SK-N-SH (cell line): ENCODE measurements around the gene KRT6A. TPM values are rescaled to one million over a fixed set of nuclear protein-coding genes. Genes with fewer than 3 reads are reported as not detected.

Source experiments
- CTCF ChIA-PET: fragments of 300-600, 350-600 bp; formaldehyde crosslinking; extraction: SDS; loops from one replicate; lab custom pipeline; 2021; lab: Yijun Ruan, JAX
- POLR2A ChIA-PET: fragments of 350-600 bp; sonication (Branson Sonifier 250); formaldehyde crosslinking; extraction: SDS; loops from one replicate; lab custom pipeline; 2020; ENCODE audit warnings: antibody characterized with exemption, inconsistent platforms; lab: Yijun Ruan, JAX
- DNase-seq: peaks from one replicate; pipeline ENCODE4 v3.0.0; 2012
- H2AFZ ChIP-seq: fragments of 200-600 bp; sonication (generic); 2 replicates; pipeline ENCODE4 v1.8.1; 2016; ENCODE audit warnings: antibody characterized with exemption, mild to moderate bottlenecking, low read depth
- H3F3A ChIP-seq: fragments of 200-600 bp; sonication (generic); replicated peaks from 2 replicates; pipeline ENCODE3; 2016; ENCODE audit warnings: antibody characterized with exemption, mild to moderate bottlenecking; ENCODE audit not compliant: insufficient read depth
- H3K27ac ChIP-seq, 2 experiments: fragments of 200-500 bp in 1 of 2; fragments of 200-600 bp in 1 of 2; sonication (Bioruptor generic) in 1 of 2; sonication (generic), shearing (Covaris generic) in 1 of 2; 2 replicates each; pipeline versions ENCODE4 v1.5.1 to v1.6.1; 2014 to 2016; ENCODE audit warnings: low read depth in 2 of 2, inconsistent platforms in 1 of 2, low read length in 1 of 2, mild to moderate bottlenecking in 1 of 2, mixed read lengths in 1 of 2
- H3K27me3 ChIP-seq: fragments of 200-600 bp; sonication (generic), shearing (Covaris generic); 2 replicates; pipeline ENCODE4 v1.6.1; 2016; ENCODE audit warnings: mixed run types; ENCODE audit not compliant: insufficient read depth
- H3K36me3 ChIP-seq, 2 experiments: fragments of 200-500 bp in 1 of 2; fragments of 200-600 bp in 1 of 2; sonication (Bioruptor generic) in 1 of 2; sonication (generic) in 1 of 2; replicated peaks in 1 of 2; 2 replicates each; pipeline versions ENCODE3 to v1.5.1; 2014 to 2016; ENCODE audit warnings: low read length in 1 of 2, mild to moderate bottlenecking in 1 of 2; ENCODE audit not compliant: insufficient read depth in 2 of 2, control insufficient read depth in 1 of 2
- H3K4me1 ChIP-seq, 2 experiments: fragments of 200-500 bp in 1 of 2; fragments of 200-600 bp in 1 of 2; sonication (Bioruptor generic) in 1 of 2; sonication (generic), shearing (Covaris generic) in 1 of 2; 2 replicates each; pipeline versions ENCODE4 v1.5.1 to v1.6.1; 2014 to 2016; ENCODE audit warnings: low read depth in 1 of 2, low read length in 1 of 2, mixed run types in 1 of 2; ENCODE audit not compliant: insufficient read depth in 2 of 2, control insufficient read depth in 1 of 2
- H3K4me2 ChIP-seq: fragments of 200-600 bp; sonication (generic), shearing (Covaris generic); 2 replicates; pipeline ENCODE4 v1.6.1; 2017; ENCODE audit warnings: mixed run types
- H3K4me3 ChIP-seq, 2 experiments: fragments of 200-500 bp in 1 of 2; fragments of 200-600 bp in 1 of 2; sonication (Bioruptor generic) in 1 of 2; sonication (generic), shearing (Covaris generic) in 1 of 2; 2 replicates each; pipeline versions ENCODE4 v1.5.1 to v1.8.1; 2014 to 2016; ENCODE audit warnings: low read depth in 2 of 2, inconsistent platforms in 1 of 2, low read length in 1 of 2, mild to moderate bottlenecking in 1 of 2, mixed read lengths in 1 of 2, moderate library complexity in 1 of 2
- H3K79me2 ChIP-seq: fragments of 200-600 bp; sonication (generic); 2 replicates; pipeline ENCODE4 v1.8.1; 2017; ENCODE audit warnings: mild to moderate bottlenecking; ENCODE audit not compliant: insufficient read depth
- H3K9ac ChIP-seq: fragments of 200-600 bp; sonication (generic); 2 replicates; pipeline ENCODE4 v1.6.1; 2017; ENCODE audit warnings: mixed run types
- H3K9me2 ChIP-seq: fragments of 200-600 bp; sonication (generic); 2 replicates; pipeline ENCODE4 v1.6.1; 2017; ENCODE audit warnings: mixed run types
- H3K9me3 ChIP-seq: fragments of 200-600 bp; sonication (generic); 2 replicates; pipeline ENCODE4 v1.6.1; 2017; ENCODE audit warnings: mixed run types, mild to moderate bottlenecking, moderate library complexity
- H4K20me1 ChIP-seq: fragments of 200-600 bp; sonication (generic); 2 replicates; pipeline ENCODE4 v1.6.1; 2017; ENCODE audit warnings: mild to moderate bottlenecking, mixed run types; ENCODE audit not compliant: insufficient read depth
- CHD2 ChIP-seq: fragments of 150-350 bp; IDR thresholded peaks from 2 replicates; pipeline ENCODE4 v1.6.1; 2018; ENCODE audit warnings: low read length; ENCODE audit not compliant: partially characterized antibody
- CTCF ChIP-seq: fragments of 200-600 bp; sonication (generic); IDR thresholded peaks from 2 replicates; pipeline ENCODE4 v1.6.1; 2017; ENCODE audit warnings: antibody characterized with exemption, mild to moderate bottlenecking, moderate library complexity
- EZH2phosphoT487 ChIP-seq: fragments of 200-600 bp; sonication (generic); IDR thresholded peaks from 2 replicates; pipeline ENCODE4 v1.6.1; 2017; ENCODE audit warnings: low read depth, mixed run types, mild to moderate bottlenecking, antibody characterized with exemption, moderate library complexity, borderline replicate concordance
- FOXJ3 ChIP-seq: sonication (generic); formaldehyde crosslinking; IDR thresholded peaks from 2 replicates; pipeline ENCODE4 v1.5.1; 2020; ENCODE audit warnings: mild to moderate bottlenecking, missing genetic modification reagents
- FOXM1 ChIP-seq: IDR thresholded peaks from 2 replicates; pipeline ENCODE4 v1.4.0; 2012; ENCODE audit warnings: low read depth, mild to moderate bottlenecking
- JUND ChIP-seq: IDR thresholded peaks from 2 replicates; pipeline ENCODE4 v1.4.0; 2012
- MXI1 ChIP-seq: IDR thresholded peaks from 2 replicates; pipeline ENCODE4 v1.6.1; 2012; ENCODE audit warnings: mild to moderate bottlenecking, low read depth, low read length, improper control_type of control experiment
- NRF1 ChIP-seq: IDR thresholded peaks from 2 replicates; pipeline ENCODE4 v1.6.1; 2012; ENCODE audit warnings: low read depth, mild to moderate bottlenecking, low read length
- SIN3A ChIP-seq: IDR thresholded peaks from 2 replicates; pipeline ENCODE4 v1.6.1; 2012; ENCODE audit warnings: low read depth, mild to moderate bottlenecking, low read length, moderate library complexity, borderline replicate concordance
- SMC3 ChIP-seq: IDR thresholded peaks from 2 replicates; pipeline ENCODE4 v1.6.1; 2012; ENCODE audit warnings: low read depth, low read length, improper control_type of control experiment
- TAF1 ChIP-seq: IDR thresholded peaks from 2 replicates; pipeline ENCODE4 v1.6.1; 2012; ENCODE audit warnings: low read depth, mild to moderate bottlenecking, low read length, moderate library complexity, borderline replicate concordance
- TEAD4 ChIP-seq: IDR thresholded peaks from 2 replicates; pipeline ENCODE4 v1.4.0; 2012; ENCODE audit warnings: mild to moderate bottlenecking, borderline replicate concordance; ENCODE audit not compliant: insufficient read depth
- YY1 ChIP-seq: IDR thresholded peaks from 2 replicates; pipeline ENCODE4 v1.4.0; 2012; ENCODE audit warnings: low read depth, mild to moderate bottlenecking
- WGBS: methylation state at CpG from one replicate; pipeline ENCODE4 v1.1.6; 2017; ENCODE audit warnings: low lambda C conversion rate; 5-methylcytosine and 5-hydroxymethylcytosine counted together
- polyA plus RNA-seq, 3 experiments: library from polyadenylated mRNA; depleted of rRNA; stranded (reverse); fragments of >200 nt; gene quantifications; 2 replicates each; pipeline ENCODE4 v1.2.3, GENCODE V29; 2012
- TF ChIP-seq, protein P1 (sequence below): IDR thresholded peaks from 2 replicates; pipeline ENCODE4 v1.4.0; 2012; ENCODE audit warnings: low read depth
- TF ChIP-seq, protein P2 (sequence below): IDR thresholded peaks from 2 replicates; pipeline ENCODE4 v1.4.0; 2012; ENCODE audit warnings: low read depth, borderline replicate concordance
- TF ChIP-seq, protein P3 (sequence below): fragments of 150-350 bp; IDR thresholded peaks from 2 replicates; pipeline ENCODE4 v1.6.1; 2017; ENCODE audit warnings: antibody characterized with exemption, low read length, low read depth, borderline replicate concordance

The KRT6A gene
- polyA plus RNA-seq, 1 of the 3 experiments (the other 2 are of a cell fraction), result not detected

GRCh38 chr12:52495389-52495788 lies 2.3 kb upstream of the KRT6A start:
- H3K9ac ChIP-seq, result no peak overlapping the region
- H3K79me2 ChIP-seq, result no peaks in the 10 kb centered on the region
- no peak overlapping the region for H3K4me3 ChIP-seq
- no peak for DNase-seq
- POLR2A ChIA-PET, result no interaction called here
- H2AFZ ChIP-seq, result no peak overlapping the region
- peaks cover 45% of the 10 kb centered on the region; the same call in 1 of the 2 replicates for H3K27me3 ChIP-seq
- H3K9me3 ChIP-seq, result no peaks in the 10 kb centered on the region
- H3F3A ChIP-seq, result no peaks in the 10 kb centered on the region
- H3K27ac ChIP-seq, result no peak overlapping the region
- WGBS, result 32% methylated on average over 3 of the region's 3 CpGs
- H3K4me2 ChIP-seq, result no peak overlapping the region
- no peaks in the 10 kb centered on the region for H3K36me3 ChIP-seq
- CTCF ChIA-PET, result interaction anchor here (1.0 to 1.4 kb wide), 2 partner anchors 11 to 339 kb away, joined by 3 to 5 read pairs; no protein-coding TSS in a partner anchor
- TF ChIP-seq, protein P1, sequence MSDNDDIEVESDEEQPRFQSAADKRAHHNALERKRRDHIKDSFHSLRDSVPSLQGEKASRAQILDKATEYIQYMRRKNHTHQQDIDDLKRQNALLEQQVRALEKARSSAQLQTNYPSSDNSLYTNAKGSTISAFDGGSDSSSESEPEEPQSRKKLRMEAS, result no peak
- TF ChIP-seq, protein P2, sequence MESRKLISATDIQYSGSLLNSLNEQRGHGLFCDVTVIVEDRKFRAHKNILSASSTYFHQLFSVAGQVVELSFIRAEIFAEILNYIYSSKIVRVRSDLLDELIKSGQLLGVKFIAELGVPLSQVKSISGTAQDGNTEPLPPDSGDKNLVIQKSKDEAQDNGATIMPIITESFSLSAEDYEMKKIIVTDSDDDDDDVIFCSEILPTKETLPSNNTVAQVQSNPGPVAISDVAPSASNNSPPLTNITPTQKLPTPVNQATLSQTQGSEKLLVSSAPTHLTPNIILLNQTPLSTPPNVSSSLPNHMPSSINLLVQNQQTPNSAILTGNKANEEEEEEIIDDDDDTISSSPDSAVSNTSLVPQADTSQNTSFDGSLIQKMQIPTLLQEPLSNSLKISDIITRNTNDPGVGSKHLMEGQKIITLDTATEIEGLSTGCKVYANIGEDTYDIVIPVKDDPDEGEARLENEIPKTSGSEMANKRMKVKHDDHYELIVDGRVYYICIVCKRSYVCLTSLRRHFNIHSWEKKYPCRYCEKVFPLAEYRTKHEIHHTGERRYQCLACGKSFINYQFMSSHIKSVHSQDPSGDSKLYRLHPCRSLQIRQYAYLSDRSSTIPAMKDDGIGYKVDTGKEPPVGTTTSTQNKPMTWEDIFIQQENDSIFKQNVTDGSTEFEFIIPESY, result no peak
- TF ChIP-seq CHD2 (no peak), TAF1 (no peak), YY1 (no peak), SIN3A (no peak), NRF1 (no peak), SMC3 (no peak), EZH2phosphoT487 (no peak), JUND (no peak), CTCF (no peak), MXI1 (no peak), FOXJ3 (CRISPR knock-in tag) (no peak), TEAD4 (no peak), FOXM1 (no peak)
- TF ChIP-seq, protein P3, sequence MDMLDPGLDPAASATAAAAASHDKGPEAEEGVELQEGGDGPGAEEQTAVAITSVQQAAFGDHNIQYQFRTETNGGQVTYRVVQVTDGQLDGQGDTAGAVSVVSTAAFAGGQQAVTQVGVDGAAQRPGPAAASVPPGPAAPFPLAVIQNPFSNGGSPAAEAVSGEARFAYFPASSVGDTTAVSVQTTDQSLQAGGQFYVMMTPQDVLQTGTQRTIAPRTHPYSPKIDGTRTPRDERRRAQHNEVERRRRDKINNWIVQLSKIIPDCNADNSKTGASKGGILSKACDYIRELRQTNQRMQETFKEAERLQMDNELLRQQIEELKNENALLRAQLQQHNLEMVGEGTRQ, result no peak
- H3K9me2 ChIP-seq, result no peaks in the 10 kb centered on the region
- H4K20me1 ChIP-seq, result no peaks in the 10 kb centered on the region
- no peaks in the 10 kb centered on the region; a peak in 1 of 4 replicates for H3K4me1 ChIP-seq
